ENCODE results near the gene POMGNT1.

DNA sequence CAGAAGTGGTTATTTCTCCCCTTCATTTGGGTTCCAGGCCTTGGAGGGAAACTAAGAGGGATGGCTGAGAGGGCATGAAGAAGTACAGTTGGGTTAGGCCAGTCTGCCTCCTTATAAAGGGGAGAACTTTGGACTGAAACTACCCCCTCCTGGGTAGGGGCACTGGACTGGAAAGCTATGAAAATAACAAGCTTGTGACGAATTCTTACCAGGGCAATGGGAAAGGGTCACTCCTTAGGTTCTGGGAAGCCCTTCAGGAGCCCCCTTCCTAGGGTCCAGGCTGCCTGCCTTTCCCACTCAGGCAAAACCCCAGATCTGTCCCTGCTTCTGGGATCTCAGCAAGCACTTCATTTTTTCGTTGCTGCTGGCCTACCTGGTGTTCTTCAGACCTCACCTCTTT, 12.2 kb downstream of the POMGNT1 start:
- TF ChIP-seq, protein P1, sequence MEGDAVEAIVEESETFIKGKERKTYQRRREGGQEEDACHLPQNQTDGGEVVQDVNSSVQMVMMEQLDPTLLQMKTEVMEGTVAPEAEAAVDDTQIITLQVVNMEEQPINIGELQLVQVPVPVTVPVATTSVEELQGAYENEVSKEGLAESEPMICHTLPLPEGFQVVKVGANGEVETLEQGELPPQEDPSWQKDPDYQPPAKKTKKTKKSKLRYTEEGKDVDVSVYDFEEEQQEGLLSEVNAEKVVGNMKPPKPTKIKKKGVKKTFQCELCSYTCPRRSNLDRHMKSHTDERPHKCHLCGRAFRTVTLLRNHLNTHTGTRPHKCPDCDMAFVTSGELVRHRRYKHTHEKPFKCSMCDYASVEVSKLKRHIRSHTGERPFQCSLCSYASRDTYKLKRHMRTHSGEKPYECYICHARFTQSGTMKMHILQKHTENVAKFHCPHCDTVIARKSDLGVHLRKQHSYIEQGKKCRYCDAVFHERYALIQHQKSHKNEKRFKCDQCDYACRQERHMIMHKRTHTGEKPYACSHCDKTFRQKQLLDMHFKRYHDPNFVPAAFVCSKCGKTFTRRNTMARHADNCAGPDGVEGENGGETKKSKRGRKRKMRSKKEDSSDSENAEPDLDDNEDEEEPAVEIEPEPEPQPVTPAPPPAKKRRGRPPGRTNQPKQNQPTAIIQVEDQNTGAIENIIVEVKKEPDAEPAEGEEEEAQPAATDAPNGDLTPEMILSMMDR (IDR thresholded peaks at IDR 0.05; ENCODE audit: control extremely low read depth in 1 of 3, insufficient read depth in 1 of 3, low read depth in 1 of 3, low read length in 3 of 3) = no peak
- no peak for TF ChIP-seq YY1 (IDR thresholded peaks at IDR 0.05; ENCODE audit: low read depth, low read length)
- no peak for TF ChIP-seq POLR2AphosphoS5 (IDR thresholded peaks at IDR 0.05; ENCODE audit: low read depth, low read length)
- TF ChIP-seq SIN3A (conservative IDR thresholded peaks at IDR 0.05 in 1 of 2, IDR thresholded peaks at IDR 0.05 in 1 of 2; ENCODE audit: low read depth in 1 of 2, low read length in 2 of 2) = no peak
- TF ChIP-seq, protein P2, sequence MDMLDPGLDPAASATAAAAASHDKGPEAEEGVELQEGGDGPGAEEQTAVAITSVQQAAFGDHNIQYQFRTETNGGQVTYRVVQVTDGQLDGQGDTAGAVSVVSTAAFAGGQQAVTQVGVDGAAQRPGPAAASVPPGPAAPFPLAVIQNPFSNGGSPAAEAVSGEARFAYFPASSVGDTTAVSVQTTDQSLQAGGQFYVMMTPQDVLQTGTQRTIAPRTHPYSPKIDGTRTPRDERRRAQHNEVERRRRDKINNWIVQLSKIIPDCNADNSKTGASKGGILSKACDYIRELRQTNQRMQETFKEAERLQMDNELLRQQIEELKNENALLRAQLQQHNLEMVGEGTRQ (IDR thresholded peaks at IDR 0.05; ENCODE audit: low read length) = no peak
- TF ChIP-seq CHD2 (IDR thresholded peaks at IDR 0.05; ENCODE audit: low read length) = no peak
- TF ChIP-seq, protein P3, sequence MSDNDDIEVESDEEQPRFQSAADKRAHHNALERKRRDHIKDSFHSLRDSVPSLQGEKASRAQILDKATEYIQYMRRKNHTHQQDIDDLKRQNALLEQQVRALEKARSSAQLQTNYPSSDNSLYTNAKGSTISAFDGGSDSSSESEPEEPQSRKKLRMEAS (IDR thresholded peaks at IDR 0.05) = no peak
- no peak for TF ChIP-seq EP300 (IDR thresholded peaks at IDR 0.05; ENCODE audit: borderline replicate concordance in 1 of 2, low read depth in 2 of 2, low read length in 2 of 2)
